Astrocyte (in vitro differentiated cells and primary cell): ENCODE results near the gene ADH4. TPM values are rescaled to one million over a fixed set of nuclear protein-coding genes. Genes with fewer than 3 reads are reported as not detected.

Experiments used
- DNase-seq: peaks from one replicate; pipeline ENCODE4 v3.0.0-alpha.2; 2010; ENCODE audit warnings: low read depth
- FAIRE-seq: peaks from 2 replicates; lab custom pipeline; 2011; peaks lifted over from hg19 to GRCh38; lab: Jason Lieb, UNC
- H2AFZ ChIP-seq: 2 replicates; pipeline ENCODE4 v1.6.0; 2012; ENCODE audit warnings: low read depth, low read length, inconsistent platforms
- H3K27ac ChIP-seq: 2 replicates; pipeline ENCODE4 v1.5.1; 2011; ENCODE audit warnings: low read depth, low read length, inconsistent platforms
- H3K27me3 ChIP-seq: 2 replicates; pipeline ENCODE4 v1.6.0; 2011; ENCODE audit warnings: low read length, inconsistent platforms; ENCODE audit not compliant: insufficient read depth
- H3K36me3 ChIP-seq: 2 replicates; pipeline ENCODE4 v1.5.1; 2011; ENCODE audit warnings: low read length, inconsistent platforms; ENCODE audit not compliant: insufficient read depth
- H3K4me1 ChIP-seq: 2 replicates; pipeline ENCODE4 v1.5.1; 2011; ENCODE audit warnings: low read length, inconsistent platforms; ENCODE audit not compliant: insufficient read depth
- H3K4me2 ChIP-seq: 2 replicates; pipeline ENCODE4 v1.6.0; 2012; ENCODE audit warnings: low read length, inconsistent platforms
- H3K4me3 ChIP-seq: 2 replicates; pipeline ENCODE4 v1.5.1; 2011; ENCODE audit warnings: low read depth, mild to moderate bottlenecking, low read length, inconsistent platforms; ENCODE audit not compliant: insufficient read depth
- H3K79me2 ChIP-seq: 2 replicates; pipeline ENCODE4 v1.6.0; 2012; ENCODE audit warnings: mild to moderate bottlenecking, low read length, inconsistent platforms; ENCODE audit not compliant: insufficient read depth
- H3K9ac ChIP-seq: 2 replicates; pipeline ENCODE4 v1.6.0; 2012; ENCODE audit warnings: mild to moderate bottlenecking, low read length, inconsistent platforms
- H3K9me3 ChIP-seq: 2 replicates; pipeline ENCODE4 v1.5.1; 2012; ENCODE audit warnings: low read depth, mild to moderate bottlenecking, low read length, inconsistent platforms; ENCODE audit not compliant: insufficient read depth
- H4K20me1 ChIP-seq: 2 replicates; pipeline ENCODE4 v1.6.0; 2012; ENCODE audit warnings: low read length, inconsistent platforms; ENCODE audit not compliant: insufficient read depth
- H3K27ac Mint-ChIP-seq: one replicate; pipeline ENCODE4 v1.8.0; 2021; ENCODE audit warnings: mild to moderate bottlenecking, mixed read lengths; ENCODE audit not compliant: unreplicated experiment
- H3K27me3 Mint-ChIP-seq: one replicate; pipeline ENCODE4 v1.8.0; 2021; ENCODE audit warnings: low read depth, mixed read lengths; ENCODE audit not compliant: unreplicated experiment
- H3K36me3 Mint-ChIP-seq: one replicate; pipeline ENCODE4 v1.8.0; 2021; ENCODE audit warnings: low read depth, mixed read lengths; ENCODE audit not compliant: unreplicated experiment
- H3K4me1 Mint-ChIP-seq: one replicate; pipeline ENCODE4 v1.8.0; 2021; ENCODE audit warnings: low read depth, mixed read lengths; ENCODE audit not compliant: unreplicated experiment
- H3K4me3 Mint-ChIP-seq: one replicate; pipeline ENCODE4 v1.8.0; 2021; ENCODE audit warnings: mild to moderate bottlenecking, moderate library complexity, mixed read lengths; ENCODE audit not compliant: unreplicated experiment
- H3K9me3 Mint-ChIP-seq: one replicate; pipeline ENCODE4 v1.8.0; 2021; ENCODE audit warnings: mild to moderate bottlenecking, mixed read lengths; ENCODE audit not compliant: unreplicated experiment
- CTCF ChIP-seq: IDR thresholded peaks from 2 replicates; pipeline ENCODE4 v1.5.1; 2011; ENCODE audit warnings: low read depth, mild to moderate bottlenecking, inconsistent platforms, low read length, moderate library complexity; ENCODE audit not compliant: insufficient read depth
- EZH2 ChIP-seq: IDR thresholded peaks from 2 replicates; pipeline ENCODE4 v1.6.1; 2012; ENCODE audit warnings: mild to moderate bottlenecking, low read length, inconsistent platforms; ENCODE audit not compliant: insufficient read depth
- total RNA-seq: library from RNA; stranded (reverse); gene quantifications from 2 replicates; pipeline ENCODE4 v1.2.1, GENCODE V29; 2021

The ADH4 gene
- total RNA-seq, 1 donor from 2014 or later, result not detected

- Mint-ChIP-seq H3K27me3 (no peaks in the 10 kb centered on the region), H3K27ac (peak within 1 kb of the TSS; percentile 99), H3K9me3 (no peaks in the 10 kb centered on the region), H3K36me3 (peaks cover 7% of the 10 kb centered on the region), H3K4me1 (peaks cover 25% of the 10 kb centered on the region), H3K4me3 (peak within 1 kb of the TSS; percentile 100)
- Histone ChIP-seq H3K27me3 (no peaks in the 10 kb centered on the region), H3K79me2 (peaks cover 60% of the 10 kb centered on the region), H3K4me1 (peaks cover 18% of the 10 kb centered on the region), H3K9ac (peak within 1 kb of the TSS; percentile 96), H3K9me3 (no peaks in the 10 kb centered on the region), H3K4me2 (peak within 1 kb of the TSS; percentile 100), H4K20me1 (peaks cover 14% of the 10 kb centered on the region), H3K27ac (peak within 1 kb of the TSS; percentile 87), H2AFZ (peak within 1 kb of the TSS; percentile 83), H3K4me3 (peak within 1 kb of the TSS; percentile 100), H3K36me3 (peaks cover 12% of the 10 kb centered on the region)
- DNase-seq (peak; percentile 71), FAIRE-seq (no peak)
- no peak for TF ChIP-seq CTCF
- no peak for TF ChIP-seq EZH2
Observed at GRCh38 chr4:99088481-99089365, 55.4 kb downstream of the ADH4 start, which contains the start of gene ADH5. Gene ADH5, minus strand, starts transcription at chr4:99088788. Its CDS starts 88 bp downstream, at chr4:99088700.

- FAIRE-seq (no peak), DNase-seq (peak; percentile 63)
- H3K9me3 ChIP-seq, result no peaks in the 10 kb centered on the region
- TF ChIP-seq EZH2 (no peak), CTCF (no peak)
- peak overlapping the region; percentile 83 for H2AFZ ChIP-seq
- peak overlapping the region; percentile 84 for H3K27ac ChIP-seq
- peaks cover 18% of the 10 kb centered on the region for H3K4me1 ChIP-seq
- peak overlapping the region; percentile 100 for H3K4me2 ChIP-seq
- H3K36me3 ChIP-seq, result peaks cover 16% of the 10 kb centered on the region
- Mint-ChIP-seq H3K36me3 (peaks cover 8% of the 10 kb centered on the region), H3K9me3 (no peaks in the 10 kb centered on the region), H3K27ac (peak overlapping the region; percentile 99), H3K27me3 (no peaks in the 10 kb centered on the region), H3K4me3 (peak overlapping the region; percentile 100), H3K4me1 (peaks cover 25% of the 10 kb centered on the region)
- no peaks in the 10 kb centered on the region for H3K27me3 ChIP-seq
- peak overlapping the region; percentile 96 for H3K9ac ChIP-seq
- peaks cover 62% of the 10 kb centered on the region for H3K79me2 ChIP-seq
- peak overlapping the region; percentile 100 for H3K4me3 ChIP-seq
- peaks cover 16% of the 10 kb centered on the region for H4K20me1 ChIP-seq
Observed at GRCh38 chr4:99088023-99088449, 56.1 kb downstream of the ADH4 start.

- Mint-ChIP-seq H3K4me3 (no peak overlapping the region), H3K27ac (no peak overlapping the region), H3K27me3 (no peaks in the 10 kb centered on the region), H3K36me3 (peaks cover 8% of the 10 kb centered on the region), H3K9me3 (no peaks in the 10 kb centered on the region), H3K4me1 (peaks cover 9% of the 10 kb centered on the region)
- TF ChIP-seq CTCF (no peak), EZH2 (no peak)
- Histone ChIP-seq H3K27me3 (no peaks in the 10 kb centered on the region), H3K4me3 (no peak overlapping the region), H3K79me2 (peaks cover 72% of the 10 kb centered on the region), H3K9me3 (no peaks in the 10 kb centered on the region), H3K9ac (no peak overlapping the region), H3K4me1 (peaks cover 4% of the 10 kb centered on the region), H3K4me2 (no peak overlapping the region), H2AFZ (no peak overlapping the region), H4K20me1 (peaks cover 23% of the 10 kb centered on the region), H3K36me3 (peaks cover 42% of the 10 kb centered on the region), H3K27ac (no peak overlapping the region)
- no peak for FAIRE-seq
- DNase-seq, result no peak
Observed at GRCh38 chr4:99084595-99084994, 59.5 kb downstream of the ADH4 start.
